HepG2 (cell line): ENCODE measurements around the gene NCAPD2. TPM values are rescaled to one million over a fixed set of nuclear protein-coding genes. Genes with fewer than 3 reads are reported as not detected.

Source experiments
- ATRX ChIP-seq: sonication (generic); formaldehyde crosslinking; IDR thresholded peaks from 2 replicates; pipeline ENCODE4 v1.4.0; 2020; ENCODE audit warnings: missing genetic modification reagents, borderline replicate concordance
- DRAP1 ChIP-seq: IDR thresholded peaks from 2 replicates; pipeline ENCODE4 v1.6.1; 2016; ENCODE audit warnings: missing genetic modification reagents, missing compliant biosample characterization
- FOXM1 ChIP-seq: sonication (generic); formaldehyde crosslinking; IDR thresholded peaks from 2 replicates; pipeline ENCODE4 v1.5.0; 2020; ENCODE audit warnings: missing genetic modification reagents
- NR2F1 ChIP-seq, 2 experiments: fragments of 450-650 bp in 1 of 2; formaldehyde crosslinking in 1 of 2; IDR thresholded peaks; 2 replicates each; pipeline versions ENCODE4 v1.5.0 to v1.6.1; 2016 to 2020; ENCODE audit warnings: mild to moderate bottlenecking in 1 of 2, missing compliant biosample characterization in 1 of 2, missing genetic modification reagents in 1 of 2, moderate library complexity in 1 of 2
- RFX1 ChIP-seq: fragments of 450-650 bp; IDR thresholded peaks from 2 replicates; pipeline ENCODE4 v1.6.1; 2017
- ZHX2 ChIP-seq, 2 experiments: sonication (generic) in 1 of 2; formaldehyde crosslinking in 1 of 2; IDR thresholded peaks; 2 replicates each; pipeline versions ENCODE4 v1.6.1 to v1.9.0; 2014 to 2022; ENCODE audit warnings: antibody characterized with exemption in 1 of 2, borderline replicate concordance in 1 of 2, inconsistent platforms in 1 of 2, low read depth in 1 of 2, missing genetic modification reagents in 1 of 2
- ZNF605 ChIP-seq: sonication (generic); formaldehyde crosslinking; IDR thresholded peaks from 2 replicates; pipeline ENCODE4 v1.8.0; 2022; ENCODE audit warnings: mild to moderate bottlenecking, missing genetic modification reagents
- ZNF614 ChIP-seq: IDR thresholded peaks from 2 replicates; pipeline ENCODE4 v1.6.1; 2018; ENCODE audit warnings: missing biosample characterization, missing genetic modification reagents, inconsistent platforms, borderline replicate concordance
- ZNF766 ChIP-seq: sonication (generic); formaldehyde crosslinking; IDR thresholded peaks from 2 replicates; pipeline ENCODE4 v1.5.0; 2020; ENCODE audit warnings: missing genetic modification reagents, borderline replicate concordance
- ZNF773 ChIP-seq: sonication (generic); formaldehyde crosslinking; IDR thresholded peaks from 2 replicates; pipeline ENCODE4 v1.4.0; 2020; ENCODE audit warnings: missing genetic modification reagents, borderline replicate concordance
- ZSCAN29 ChIP-seq: sonication (generic); formaldehyde crosslinking; conservative IDR thresholded peaks from 2 replicates; pipeline ENCODE4 v1.4.0; 2020; ENCODE audit warnings: mild to moderate bottlenecking, missing genetic modification reagents
- polyA plus RNA-seq, 8 experiments: library from polyadenylated mRNA; depleted of rRNA in 3 of 8; stranded (reverse) in 7 of 8; unstranded in 1 of 8; fragments of >200 nt; fragmentation: Illumina TruSeq in 4 of 8; extraction: Trizol in 4 of 8; gene quantifications; 2 replicates each; pipeline versions ENCODE4 v1.2.1 to v1.2.3, GENCODE V29; 2011 to 2016; ENCODE audit warnings: low read depth in 4 of 8, missing spikeins in 1 of 8, mixed read lengths in 1 of 8; ENCODE audit not compliant: insufficient read depth in 1 of 8
- total RNA-seq, 5 experiments: library from RNA; depleted of rRNA; stranded (reverse); fragments of >200 nt; fragmentation: Illumina TruSeq; extraction: Trizol; gene quantifications; 2 replicates each; pipeline ENCODE4 v1.2.3, GENCODE V29; 2016; ENCODE audit warnings: low read depth in 1 of 5
- TF ChIP-seq, protein P1 (sequence below): IDR thresholded peaks from 2 replicates; pipeline ENCODE4 v1.6.1; 2012; ENCODE audit warnings: inconsistent platforms
- TF ChIP-seq, protein P2 (sequence below): conservative IDR thresholded peaks from 2 replicates; pipeline ENCODE4 v1.6.1; 2018; ENCODE audit warnings: missing genetic modification reagents
- TF ChIP-seq, protein P3 (sequence below): sonication (generic); formaldehyde crosslinking; IDR thresholded peaks from 2 replicates; pipeline ENCODE4 v1.5.1; 2020; ENCODE audit warnings: missing genetic modification reagents, mild to moderate bottlenecking, borderline replicate concordance
- TF ChIP-seq, protein P4 (sequence below): sonication (generic); formaldehyde crosslinking; IDR thresholded peaks from 2 replicates; pipeline ENCODE4 v1.5.0; 2020; ENCODE audit warnings: mild to moderate bottlenecking, missing genetic modification reagents, borderline replicate concordance

The NCAPD2 gene
- total and polyA plus RNA-seq, 2 of the 13 experiments (the other 11 are each of a cell fraction or from before 2014, with no cell fraction given) = 51.1 to 65.6 TPM

GRCh38 chr12:6542209-6543009 lies 48.5 kb downstream of the NCAPD2 start (continued):
- TF ChIP-seq, protein P1, sequence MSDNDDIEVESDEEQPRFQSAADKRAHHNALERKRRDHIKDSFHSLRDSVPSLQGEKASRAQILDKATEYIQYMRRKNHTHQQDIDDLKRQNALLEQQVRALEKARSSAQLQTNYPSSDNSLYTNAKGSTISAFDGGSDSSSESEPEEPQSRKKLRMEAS = peak; percentile 78
- TF ChIP-seq, protein P2, sequence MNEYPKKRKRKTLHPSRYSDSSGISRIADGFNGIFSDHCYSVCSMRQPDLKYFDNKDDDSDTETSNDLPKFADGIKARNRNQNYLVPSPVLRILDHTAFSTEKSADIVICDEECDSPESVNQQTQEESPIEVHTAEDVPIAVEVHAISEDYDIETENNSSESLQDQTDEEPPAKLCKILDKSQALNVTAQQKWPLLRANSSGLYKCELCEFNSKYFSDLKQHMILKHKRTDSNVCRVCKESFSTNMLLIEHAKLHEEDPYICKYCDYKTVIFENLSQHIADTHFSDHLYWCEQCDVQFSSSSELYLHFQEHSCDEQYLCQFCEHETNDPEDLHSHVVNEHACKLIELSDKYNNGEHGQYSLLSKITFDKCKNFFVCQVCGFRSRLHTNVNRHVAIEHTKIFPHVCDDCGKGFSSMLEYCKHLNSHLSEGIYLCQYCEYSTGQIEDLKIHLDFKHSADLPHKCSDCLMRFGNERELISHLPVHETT (CRISPR knock-in tag) = 0 out of 2 replicates have a peak, but pooled peaks have one; percentile 49
- TF ChIP-seq ATRX (CRISPR knock-in tag) (no peak), ZNF766 (no peak; the same call in 1 of the 2 replicates), ZNF773 (no peak), DRAP1 (CRISPR knock-in tag) (peak; percentile 64; the same call in 1 of the 2 replicates), NR2F1 (CRISPR knock-in tag; IDR thresholded peaks at IDR 0.05) (peak; percentile 29 to 42; a peak in 2 of 4 replicates), ZSCAN29 (0 out of 2 replicates have a peak, but pooled peaks have one; percentile 34), ZNF605 (CRISPR knock-in tag) (0 out of 2 replicates have a peak, but pooled peaks have one; percentile 46), FOXM1 (no peak), ZNF614 (CRISPR knock-in tag) (0 out of 2 replicates have a peak, but pooled peaks have one; percentile 41), RFX1 (no peak), ZHX2 (IDR thresholded peaks at IDR 0.05; ENCODE audit: low read depth) (peak; percentile 82), ZHX2 (CRISPR knock-in tag; IDR thresholded peaks at IDR 0.05; ENCODE audit: borderline replicate concordance) (no peak)
- TF ChIP-seq, protein P3, sequence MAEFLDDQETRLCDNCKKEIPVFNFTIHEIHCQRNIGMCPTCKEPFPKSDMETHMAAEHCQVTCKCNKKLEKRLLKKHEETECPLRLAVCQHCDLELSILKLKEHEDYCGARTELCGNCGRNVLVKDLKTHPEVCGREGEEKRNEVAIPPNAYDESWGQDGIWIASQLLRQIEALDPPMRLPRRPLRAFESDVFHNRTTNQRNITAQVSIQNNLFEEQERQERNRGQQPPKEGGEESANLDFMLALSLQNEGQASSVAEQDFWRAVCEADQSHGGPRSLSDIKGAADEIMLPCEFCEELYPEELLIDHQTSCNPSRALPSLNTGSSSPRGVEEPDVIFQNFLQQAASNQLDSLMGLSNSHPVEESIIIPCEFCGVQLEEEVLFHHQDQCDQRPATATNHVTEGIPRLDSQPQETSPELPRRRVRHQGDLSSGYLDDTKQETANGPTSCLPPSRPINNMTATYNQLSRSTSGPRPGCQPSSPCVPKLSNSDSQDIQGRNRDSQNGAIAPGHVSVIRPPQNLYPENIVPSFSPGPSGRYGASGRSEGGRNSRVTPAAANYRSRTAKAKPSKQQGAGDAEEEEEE = no peak
- TF ChIP-seq, protein P4, sequence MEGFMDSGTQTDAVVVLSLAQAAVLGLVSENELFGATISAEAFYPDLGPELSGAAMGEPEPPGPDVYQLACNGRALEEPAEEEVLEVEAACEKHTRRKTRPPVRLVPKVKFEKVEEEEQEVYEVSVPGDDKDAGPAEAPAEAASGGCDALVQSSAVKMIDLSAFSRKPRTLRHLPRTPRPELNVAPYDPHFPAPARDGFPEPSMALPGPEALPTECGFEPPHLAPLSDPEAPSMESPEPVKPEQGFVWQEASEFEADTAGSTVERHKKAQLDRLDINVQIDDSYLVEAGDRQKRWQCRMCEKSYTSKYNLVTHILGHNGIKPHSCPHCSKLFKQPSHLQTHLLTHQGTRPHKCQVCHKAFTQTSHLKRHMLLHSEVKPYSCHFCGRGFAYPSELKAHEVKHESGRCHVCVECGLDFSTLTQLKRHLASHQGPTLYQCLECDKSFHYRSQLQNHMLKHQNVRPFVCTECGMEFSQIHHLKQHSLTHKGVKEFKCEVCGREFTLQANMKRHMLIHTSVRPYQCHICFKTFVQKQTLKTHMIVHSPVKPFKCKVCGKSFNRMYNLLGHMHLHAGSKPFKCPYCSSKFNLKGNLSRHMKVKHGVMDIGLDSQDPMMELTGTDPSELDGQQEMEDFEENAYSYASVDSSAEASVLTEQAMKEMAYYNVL (CRISPR knock-in tag) = peak; percentile 77; the same call in 1 of the 2 replicates
